Kidney (tissue), 14 donors: ENCODE data around the gene SERPINA4. TPM values are rescaled to one million over a fixed set of nuclear protein-coding genes. Genes with fewer than 3 reads are reported as not detected.

Experiments
- DNase-seq, 5 donors: peaks; one replicate each; pipeline ENCODE4 v3.0.0-alpha.2; 2013 to 2020
- FAIRE-seq: peaks from 2 replicates; lab custom pipeline; 2012; peaks lifted over from hg19 to GRCh38; lab: Jason Lieb, UNC
- H3K27ac ChIP-seq, 2 donors: one replicate each; pipeline ENCODE4 v1.7.0; 2013; ENCODE audit warnings: low read depth in 2 of 2, low read length in 2 of 2, inconsistent platforms in 1 of 2
- H3K27me3 ChIP-seq: one replicate; pipeline ENCODE4 v1.7.1; 2013; ENCODE audit warnings: low read length, inconsistent platforms; ENCODE audit not compliant: control insufficient read depth, insufficient read depth
- H3K36me3 ChIP-seq, 3 donors: one replicate each; pipeline versions ENCODE4 v1.7.0 to v1.7.1; 2013; ENCODE audit warnings: low read length in 3 of 3, control low read depth in 1 of 3, inconsistent platforms in 1 of 3; ENCODE audit not compliant: insufficient read depth in 3 of 3, control insufficient read depth in 2 of 3
- H3K4me1 ChIP-seq, 3 donors: one replicate each; pipeline versions ENCODE4 v1.7.0 to v1.7.1; 2013; ENCODE audit warnings: low read length in 3 of 3, inconsistent platforms in 1 of 3, low read depth in 1 of 3; ENCODE audit not compliant: control insufficient read depth in 2 of 3, insufficient read depth in 2 of 3
- H3K4me3 ChIP-seq, 3 donors: one replicate each; pipeline versions ENCODE4 v1.7.0 to v1.8.1; 2013; ENCODE audit warnings: low read length in 3 of 3, control low read depth in 1 of 3, inconsistent platforms in 1 of 3
- H3K9ac ChIP-seq, 3 donors: one replicate each; pipeline versions ENCODE4 v1.7.0 to v1.7.1; 2013; ENCODE audit warnings: low read length in 3 of 3, control low read depth in 1 of 3, inconsistent platforms in 1 of 3
- H3K9me3 ChIP-seq, 3 donors: one replicate each; pipeline versions ENCODE4 v1.7.0 to v1.7.1; 2013; ENCODE audit warnings: low read length in 3 of 3, control low read depth in 1 of 3, inconsistent platforms in 1 of 3; ENCODE audit not compliant: control insufficient read depth in 2 of 3, insufficient read depth in 1 of 3
- CTCF ChIP-seq: IDR thresholded peaks from 3 replicates; pipeline ENCODE4 v1.5.1; 2012; ENCODE audit warnings: mild to moderate bottlenecking, moderate library complexity, borderline replicate concordance; ENCODE audit not compliant: insufficient read depth; ENCODE audit errors: extremely low read depth
- intact Hi-C: fragments of 100-400 bp; cut with DNase I; formaldehyde crosslinking; loops from one replicate; pipeline ENCODE4 v1.11.1; 2022
- polyA plus RNA-seq: library from polyadenylated mRNA; stranded (reverse); fragments of 350-450 nt; fragmentation: Illumina TruSeq; extraction: RNeasy Lipid Tissue Mini Kit (QIAGEN cat#74804); gene quantifications from one replicate; pipeline ENCODE4 v1.2.3, GENCODE V29; 2014; ENCODE audit warnings: low read depth, low replicate concordance; ENCODE audit not compliant: insufficient read depth
- total RNA-seq: library from RNA; stranded (reverse); fragmentation: NEBNext Ultra II Directional; extraction: Animal tissue kit (Norgen Biotek cat#: 25700); gene quantifications from one replicate; pipeline ENCODE4 v1.2.1, GENCODE V29; 2021
- donor health status: control.
- donor health status: control.
- donor health status: control.
- donor health status: control.
- donor health status: control.
- donor health status: DM: yes; HTN: yes; CAD: no.
- donor health status: Normal renal cell carcinoma (clear cell type).

Gene SERPINA4
- total and polyA plus RNA-seq, 2 donors from 2014 or later = 6.1 to 28.3 TPM

- no peak for DNase-seq
- Histone ChIP-seq H3K9ac (no peak overlapping the region), H3K9me3 (no peaks in the 10 kb centered on the region), H3K27ac (no peak overlapping the region), H3K27me3 (no peaks in the 10 kb centered on the region), H3K4me1 (peaks cover 0 to 13% (median 5%) of the 10 kb centered on the region in 3 donors), H3K4me3 (no peak overlapping the region), H3K36me3 (no peaks in the 10 kb centered on the region)
- FAIRE-seq = no peak
- TF ChIP-seq CTCF = no peak
- intact Hi-C loops = no loop called here
Observed at GRCh38 chr14:94578712-94579111, 17.5 kb downstream of the SERPINA4 start.

- TF ChIP-seq CTCF = no peak
- Histone ChIP-seq H3K27me3 (no peaks in the 10 kb centered on the region), H3K9me3 (no peaks in the 10 kb centered on the region), H3K4me3 (peak within 1 kb of the TSS in 2 of 3 donors; percentile 58 to 60), H3K36me3 (no peaks in the 10 kb centered on the region), H3K27ac (peak within 1 kb of the TSS; percentile 75 to 85), H3K9ac (peak within 1 kb of the TSS in 1 of 3 donors; percentile 47), H3K4me1 (peaks cover 0 to 8% (median 5%) of the 10 kb centered on the region in 3 donors)
- intact Hi-C loops = no loop called here
- FAIRE-seq (no peak), DNase-seq (peak; percentile 48 to 94 (median 62))
Observed at GRCh38 chr14:94581127-94581999, 20.1 kb downstream of the SERPINA4 start, which contains the start of gene SERPINA5. TSS of gene SERPINA5 (plus strand) at chr14:94581426. CDS start at chr14:94587363, 5,937 bp downstream.

- peak overlapping the region; percentile 54 to 85 for H3K27ac ChIP-seq
- no peak for DNase-seq
- intact Hi-C loops = no loop called here
- H3K4me3 ChIP-seq = peak overlapping the region in 2 of 3 donors; percentile 58 to 60
- no peaks in the 10 kb centered on the region for H3K36me3 ChIP-seq
- no peaks in the 10 kb centered on the region for H3K9me3 ChIP-seq
- H3K27me3 ChIP-seq = no peaks in the 10 kb centered on the region
- FAIRE-seq = no peak
- H3K4me1 ChIP-seq = peaks cover 0 to 8% (median 5%) of the 10 kb centered on the region in 3 donors
- H3K9ac ChIP-seq = peak overlapping the region in 1 of 3 donors; percentile 47
- TF ChIP-seq CTCF = no peak
Observed at GRCh38 chr14:94582199-94582750, 21.0 kb downstream of the SERPINA4 start.
